Measurements from ENCODE around the gene P2RY8.
"Not testable (repeated sequence)": the region's sequence is repeated elsewhere in the genome, so short reads cannot be mapped to it uniquely, and the experiment has no call there.

Gene P2RY8

GRCh38 chrX:1435241-1435895 is 101.6 kb downstream of the P2RY8 start:
- Mint-ChIP-seq H3K4me1 (no peaks in the 10 kb centered on the region), H3K27ac (no peak overlapping the region), H3K4me3 (no peak overlapping the region), H3K27me3 (no peaks in the 10 kb centered on the region), H3K9me3 (no peaks in the 10 kb centered on the region), H3K36me3 (peaks cover 50 to 70% of the 10 kb centered on the region in 2 donors)
- DNase-seq (no peak), ATAC-seq (replicated peaks) (no peak)

GRCh38 chrX:1434871-1435240 is 102.1 kb downstream of the P2RY8 start:
- no peak overlapping the region for H3K4me3 Mint-ChIP-seq
- ATAC-seq (replicated peaks) (no peak), DNase-seq (no peak)
- no peaks in the 10 kb centered on the region for H3K9me3 Mint-ChIP-seq
- no peaks in the 10 kb centered on the region for H3K27me3 Mint-ChIP-seq
- H3K4me1 Mint-ChIP-seq, result no peaks in the 10 kb centered on the region
- peaks cover 54 to 68% of the 10 kb centered on the region in 2 donors for H3K36me3 Mint-ChIP-seq
- H3K27ac Mint-ChIP-seq, result no peak overlapping the region

GRCh38 chrX:1433646-1434357 is 103.2 kb downstream of the P2RY8 start:
- DNase-seq, result no peak
- Mint-ChIP-seq H3K4me1 (no peaks in the 10 kb centered on the region), H3K9me3 (no peaks in the 10 kb centered on the region), H3K27ac (peak overlapping the region; percentile 86), H3K4me3 (no peak overlapping the region), H3K27me3 (no peaks in the 10 kb centered on the region), H3K36me3 (peaks cover 47 to 58% of the 10 kb centered on the region in 2 donors)
- ATAC-seq (replicated peaks), result no peak

GRCh38 chrX:1430451-1430850 is 106.5 kb downstream of the P2RY8 start:
- H3K4me3 Mint-ChIP-seq, result no peak overlapping the region
- DNase-seq (no peak), ATAC-seq (replicated peaks) (peak; percentile 60 to 67)
- no peaks in the 10 kb centered on the region for H3K27me3 Mint-ChIP-seq
- no peaks in the 10 kb centered on the region for H3K4me1 Mint-ChIP-seq
- H3K9me3 Mint-ChIP-seq, result no peaks in the 10 kb centered on the region
- H3K27ac Mint-ChIP-seq, result no peak overlapping the region
- H3K36me3 Mint-ChIP-seq, result peaks cover 47 to 52% of the 10 kb centered on the region in 2 donors

- no peak overlapping the region for H3K4me3 Mint-ChIP-seq
- H3K36me3 Mint-ChIP-seq, result peaks cover 62 to 64% of the 10 kb centered on the region in 2 donors
- peaks cover 16 to 19% of the 10 kb centered on the region in 2 donors for H3K9me3 Mint-ChIP-seq
- no peaks in the 10 kb centered on the region for H3K27me3 Mint-ChIP-seq
- no peak overlapping the region for H3K27ac Mint-ChIP-seq
- no peak for ATAC-seq (replicated peaks)
- no peak for DNase-seq
- peaks cover 0 to 7% of the 10 kb centered on the region in 2 donors for H3K4me1 Mint-ChIP-seq
Measured at GRCh38 chrX:1427756-1428155, 109.2 kb downstream of the P2RY8 start.

GRCh38 chrX:1426321-1426720 is 110.7 kb downstream of the P2RY8 start:
- H3K4me3 Mint-ChIP-seq, result not testable (repeated sequence)

GRCh38 chrX:1425381-1425780 is 111.6 kb downstream of the P2RY8 start:
- H3K27ac Mint-ChIP-seq, result no peak overlapping the region
- H3K27me3 Mint-ChIP-seq, result no peaks in the 10 kb centered on the region
- DNase-seq, result no peak
- ATAC-seq (replicated peaks), result no peak
- H3K4me3 Mint-ChIP-seq, result no peak overlapping the region
- peaks cover 19% of the 10 kb centered on the region in 2 donors for H3K9me3 Mint-ChIP-seq
- H3K36me3 Mint-ChIP-seq, result peaks cover 71 to 72% of the 10 kb centered on the region in 2 donors
- peaks cover 2 to 7% of the 10 kb centered on the region in 2 donors for H3K4me1 Mint-ChIP-seq

More at GRCh38 chrX:1426321-1426720, 110.7 kb downstream of the P2RY8 start:
- not testable (repeated sequence) for H3K27ac Mint-ChIP-seq; ATAC-seq (replicated peaks); DNase-seq; H3K27me3 Mint-ChIP-seq; H3K4me1 Mint-ChIP-seq
- Mint-ChIP-seq H3K9me3 (peaks cover 19% of the 10 kb centered on the region in 2 donors), H3K36me3 (peaks cover 67% of the 10 kb centered on the region in 2 donors)

GRCh38 chrX:1424147-1424851 is 112.7 kb downstream of the P2RY8 start:
- Mint-ChIP-seq H3K36me3 (peaks cover 74 to 79% of the 10 kb centered on the region in 2 donors), H3K27me3 (no peaks in the 10 kb centered on the region), H3K9me3 (peaks cover 24 to 25% of the 10 kb centered on the region in 2 donors), H3K27ac (peak overlapping the region; percentile 11), H3K4me3 (peak overlapping the region in 1 of 2 donors; percentile 20), H3K4me1 (peaks cover 7 to 11% of the 10 kb centered on the region in 2 donors)
- no peak for DNase-seq
- no peak for ATAC-seq (replicated peaks)

GRCh38 chrX:1423215-1423614 is 113.8 kb downstream of the P2RY8 start:
- Mint-ChIP-seq H3K36me3 (peaks cover 74 to 79% of the 10 kb centered on the region in 2 donors), H3K4me3 (peak overlapping the region in 1 of 2 donors; percentile 51), H3K4me1 (peaks cover 7 to 11% of the 10 kb centered on the region in 2 donors), H3K27ac (peak overlapping the region; percentile 34), H3K9me3 (peaks cover 24 to 25% of the 10 kb centered on the region in 2 donors), H3K27me3 (no peaks in the 10 kb centered on the region)
- ATAC-seq (replicated peaks) (no peak), DNase-seq (no peak)

GRCh38 chrX:1422135-1422465 is 114.9 kb downstream of the P2RY8 start:
- no peak for ATAC-seq (replicated peaks)
- no peak overlapping the region for H3K4me3 Mint-ChIP-seq

GRCh38 chrX:1421433-1422134 is 115.4 kb downstream of the P2RY8 start:
- peaks cover 64 to 66% of the 10 kb centered on the region in 2 donors for H3K36me3 Mint-ChIP-seq
- ATAC-seq (replicated peaks), result no peak

More at GRCh38 chrX:1422135-1422465, 114.9 kb downstream of the P2RY8 start:
- Mint-ChIP-seq H3K36me3 (peaks cover 68 to 71% of the 10 kb centered on the region in 2 donors), H3K27me3 (no peaks in the 10 kb centered on the region), H3K4me1 (peaks cover 7 to 11% of the 10 kb centered on the region in 2 donors), H3K9me3 (peaks cover 24 to 25% of the 10 kb centered on the region in 2 donors), H3K27ac (no peak overlapping the region)
- DNase-seq, result no peak

GRCh38 chrX:1420371-1420770 is 116.6 kb downstream of the P2RY8 start:
- DNase-seq (no peak), ATAC-seq (replicated peaks) (peak in 1 of 2 donors; percentile 21)
- peak overlapping the region; percentile 84 for H3K27ac Mint-ChIP-seq
- H3K4me3 Mint-ChIP-seq, result peak overlapping the region in 1 of 2 donors; percentile 1
- H3K27me3 Mint-ChIP-seq, result no peaks in the 10 kb centered on the region
- peaks cover 52 to 55% of the 10 kb centered on the region in 2 donors for H3K36me3 Mint-ChIP-seq
- H3K9me3 Mint-ChIP-seq, result peaks cover 24 to 25% of the 10 kb centered on the region in 2 donors
- H3K4me1 Mint-ChIP-seq, result peaks cover 7 to 11% of the 10 kb centered on the region in 2 donors

More at GRCh38 chrX:1421433-1422134, 115.4 kb downstream of the P2RY8 start:
- H3K9me3 Mint-ChIP-seq, result peaks cover 24 to 25% of the 10 kb centered on the region in 2 donors
- DNase-seq, result no peak
- H3K27me3 Mint-ChIP-seq, result no peaks in the 10 kb centered on the region
- peaks cover 7 to 11% of the 10 kb centered on the region in 2 donors for H3K4me1 Mint-ChIP-seq
- H3K27ac Mint-ChIP-seq, result peak overlapping the region; percentile 65
- no peak overlapping the region for H3K4me3 Mint-ChIP-seq

- H3K4me1 Mint-ChIP-seq, result peaks cover 7 to 9% of the 10 kb centered on the region in 2 donors
- H3K27me3 Mint-ChIP-seq, result no peaks in the 10 kb centered on the region
- H3K27ac Mint-ChIP-seq, result peak overlapping the region; percentile 84
- H3K4me3 Mint-ChIP-seq, result peak overlapping the region in 1 of 2 donors; percentile 1
- ATAC-seq (replicated peaks), result peak in 1 of 2 donors; percentile 6
- H3K36me3 Mint-ChIP-seq, result peaks cover 48 to 49% of the 10 kb centered on the region in 2 donors
- no peak for DNase-seq
- peaks cover 21% of the 10 kb centered on the region in 2 donors for H3K9me3 Mint-ChIP-seq
Measured at GRCh38 chrX:1419545-1420355, 117.2 kb downstream of the P2RY8 start.
